ENCODE measurements around the gene SCD5.

SCD5 gene

DNA sequence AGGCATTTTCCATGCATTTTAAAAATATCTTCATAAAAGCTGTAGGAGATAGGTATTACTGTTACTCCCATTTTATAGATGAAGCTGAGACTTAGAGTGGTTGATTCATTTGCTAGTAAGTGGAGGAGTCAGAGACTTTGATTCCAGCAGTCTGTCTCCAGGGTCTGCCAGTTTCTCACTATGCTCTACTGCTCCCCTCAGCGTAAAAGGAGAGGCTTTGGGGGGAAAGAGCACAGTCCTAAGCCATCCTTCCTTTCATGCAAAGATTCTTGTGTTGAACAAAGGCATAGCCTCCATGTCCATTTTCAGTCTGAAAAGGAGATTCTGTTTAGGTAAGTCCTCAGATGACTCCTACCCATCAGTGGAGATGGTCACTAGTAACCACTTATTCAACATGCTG, 119.1 kb downstream of the SCD5 start:
- H3K4me3 ChIP-seq (ENCODE audit: low read depth, low read length) = no peak overlapping the region
- no peak for DNase-seq (ENCODE audit: low read depth)
- TF ChIP-seq, protein P1, sequence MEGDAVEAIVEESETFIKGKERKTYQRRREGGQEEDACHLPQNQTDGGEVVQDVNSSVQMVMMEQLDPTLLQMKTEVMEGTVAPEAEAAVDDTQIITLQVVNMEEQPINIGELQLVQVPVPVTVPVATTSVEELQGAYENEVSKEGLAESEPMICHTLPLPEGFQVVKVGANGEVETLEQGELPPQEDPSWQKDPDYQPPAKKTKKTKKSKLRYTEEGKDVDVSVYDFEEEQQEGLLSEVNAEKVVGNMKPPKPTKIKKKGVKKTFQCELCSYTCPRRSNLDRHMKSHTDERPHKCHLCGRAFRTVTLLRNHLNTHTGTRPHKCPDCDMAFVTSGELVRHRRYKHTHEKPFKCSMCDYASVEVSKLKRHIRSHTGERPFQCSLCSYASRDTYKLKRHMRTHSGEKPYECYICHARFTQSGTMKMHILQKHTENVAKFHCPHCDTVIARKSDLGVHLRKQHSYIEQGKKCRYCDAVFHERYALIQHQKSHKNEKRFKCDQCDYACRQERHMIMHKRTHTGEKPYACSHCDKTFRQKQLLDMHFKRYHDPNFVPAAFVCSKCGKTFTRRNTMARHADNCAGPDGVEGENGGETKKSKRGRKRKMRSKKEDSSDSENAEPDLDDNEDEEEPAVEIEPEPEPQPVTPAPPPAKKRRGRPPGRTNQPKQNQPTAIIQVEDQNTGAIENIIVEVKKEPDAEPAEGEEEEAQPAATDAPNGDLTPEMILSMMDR (IDR thresholded peaks at IDR 0.05; ENCODE audit: low read depth, low read length, missing control alignments) = peak; percentile 2

DNA sequence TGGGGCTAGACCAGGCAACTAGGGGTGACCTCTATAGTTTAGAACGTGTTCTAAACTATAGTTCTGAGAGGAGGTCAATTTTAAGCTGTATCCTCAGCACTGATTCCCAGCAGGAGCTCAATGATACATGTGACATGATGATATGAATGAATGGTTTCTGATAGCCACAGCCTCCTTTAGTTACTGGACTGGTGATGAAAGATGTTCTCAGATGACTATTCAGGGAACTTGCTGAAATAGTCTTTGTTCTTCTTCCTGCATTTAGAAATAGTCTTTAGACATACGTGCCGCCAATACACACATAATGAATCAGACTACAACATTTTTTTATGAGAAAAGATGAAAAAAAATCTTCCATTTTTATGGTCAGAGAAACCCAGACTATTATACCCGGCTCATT, 120.5 kb downstream of the SCD5 start:
- DNase-seq (ENCODE audit: low read depth) = no peak

DNA sequence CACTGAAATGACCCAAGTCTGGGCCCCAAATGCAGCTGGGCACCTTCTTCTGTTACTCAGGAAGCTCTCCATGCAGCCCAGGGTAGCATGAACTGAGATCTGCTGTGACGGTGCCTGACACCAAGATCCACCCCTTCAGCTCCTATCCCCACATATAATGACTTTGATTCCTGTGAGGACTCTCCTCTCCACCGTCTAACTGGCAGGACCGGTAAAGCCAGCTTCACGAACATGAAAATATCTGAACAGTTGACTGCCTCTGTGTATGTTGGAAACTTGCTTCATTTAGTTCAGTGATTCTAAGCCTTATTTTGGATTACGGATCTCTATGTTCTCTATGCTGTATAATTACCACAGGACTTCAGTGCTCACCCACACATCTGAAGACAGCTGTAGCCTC, 121.3 kb downstream of the SCD5 start:
- TF ChIP-seq, protein P1 (IDR thresholded peaks at IDR 0.05; ENCODE audit: low read depth, low read length, missing control alignments) = no peak
- no peak overlapping the region for H3K4me3 ChIP-seq (ENCODE audit: low read depth, low read length)
- DNase-seq (ENCODE audit: low read depth) = no peak

More for the DNA sequence above, 120.5 kb downstream of the SCD5 start:
- TF ChIP-seq, protein P1 (IDR thresholded peaks at IDR 0.05; ENCODE audit: low read depth, low read length, missing control alignments) = no peak
- no peak overlapping the region for H3K4me3 ChIP-seq (ENCODE audit: low read depth, low read length)

DNA sequence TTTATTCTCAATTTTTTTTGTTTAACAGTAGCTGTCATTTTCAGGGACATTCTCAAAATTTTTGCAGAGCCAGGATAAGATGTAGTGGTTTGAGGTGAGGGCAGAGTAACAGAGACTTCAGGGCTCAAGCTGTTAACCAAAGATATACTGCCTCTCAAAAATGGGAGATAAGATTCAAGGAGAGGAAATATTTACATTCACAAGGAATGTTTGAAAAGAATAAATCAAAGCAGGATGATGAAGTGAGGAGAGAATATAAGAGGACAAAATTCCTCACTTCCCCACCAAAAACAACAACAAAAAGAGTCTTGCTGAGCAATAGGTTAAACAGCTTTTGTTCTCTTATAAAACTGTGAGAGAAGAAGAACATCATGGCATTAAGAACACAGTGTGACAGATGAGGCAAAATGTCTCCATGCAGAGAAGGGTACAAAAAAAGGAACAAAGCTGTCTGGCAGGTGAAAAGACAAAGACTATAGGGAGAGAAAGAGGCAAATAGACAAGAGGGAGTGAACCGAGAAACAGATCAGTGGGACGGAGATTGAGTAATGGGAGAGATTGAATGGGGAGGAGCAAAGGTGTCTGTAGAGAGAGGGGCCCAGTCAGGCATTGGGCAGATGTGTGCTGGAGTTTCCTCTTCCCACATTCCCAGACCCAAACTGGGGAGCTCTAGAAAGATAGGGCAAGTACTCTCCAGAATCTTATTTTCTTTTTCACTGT, 130.7 kb downstream of the SCD5 start:
- TF ChIP-seq, protein P1 (IDR thresholded peaks at IDR 0.05; ENCODE audit: low read depth, low read length, missing control alignments) = no peak
- DNase-seq (ENCODE audit: low read depth) = no peak
- H3K4me3 ChIP-seq (ENCODE audit: low read depth, low read length) = no peak overlapping the region

DNA sequence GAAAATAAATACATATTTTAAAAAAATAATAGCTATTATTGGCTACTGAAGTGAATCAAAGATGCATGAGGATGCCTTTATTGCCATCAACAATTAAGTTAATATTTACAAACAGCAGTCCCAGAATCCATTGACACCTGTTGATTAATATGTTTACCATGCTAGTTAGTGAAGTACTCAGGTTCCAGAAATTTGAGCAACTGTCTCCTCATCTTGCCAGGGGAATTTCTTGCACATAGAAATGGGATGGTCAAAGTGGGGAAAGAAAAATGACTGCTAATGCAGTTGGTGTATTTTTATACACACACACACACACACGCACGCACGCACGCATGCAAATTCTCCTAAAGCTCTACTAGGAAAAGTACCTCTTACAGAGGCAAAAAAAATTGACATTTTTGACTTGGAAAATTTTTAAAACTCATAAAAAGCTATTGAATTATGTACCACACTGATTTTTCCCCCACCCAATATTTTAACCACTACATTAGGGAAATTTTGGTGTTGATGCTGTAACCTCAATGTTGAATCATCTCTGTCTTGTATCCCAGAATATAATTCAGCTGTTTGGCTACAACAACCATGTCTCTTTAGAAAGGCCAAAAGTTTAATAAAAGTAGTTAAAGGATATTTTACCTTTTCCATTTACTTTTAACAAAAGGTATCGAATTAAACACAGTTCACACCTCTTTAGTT, 131.5 kb downstream of the SCD5 start:
- TF ChIP-seq, protein P1 (IDR thresholded peaks at IDR 0.05; ENCODE audit: low read depth, low read length, missing control alignments) = no peak
- H3K4me3 ChIP-seq (ENCODE audit: low read depth, low read length) = no peak overlapping the region

DNA sequence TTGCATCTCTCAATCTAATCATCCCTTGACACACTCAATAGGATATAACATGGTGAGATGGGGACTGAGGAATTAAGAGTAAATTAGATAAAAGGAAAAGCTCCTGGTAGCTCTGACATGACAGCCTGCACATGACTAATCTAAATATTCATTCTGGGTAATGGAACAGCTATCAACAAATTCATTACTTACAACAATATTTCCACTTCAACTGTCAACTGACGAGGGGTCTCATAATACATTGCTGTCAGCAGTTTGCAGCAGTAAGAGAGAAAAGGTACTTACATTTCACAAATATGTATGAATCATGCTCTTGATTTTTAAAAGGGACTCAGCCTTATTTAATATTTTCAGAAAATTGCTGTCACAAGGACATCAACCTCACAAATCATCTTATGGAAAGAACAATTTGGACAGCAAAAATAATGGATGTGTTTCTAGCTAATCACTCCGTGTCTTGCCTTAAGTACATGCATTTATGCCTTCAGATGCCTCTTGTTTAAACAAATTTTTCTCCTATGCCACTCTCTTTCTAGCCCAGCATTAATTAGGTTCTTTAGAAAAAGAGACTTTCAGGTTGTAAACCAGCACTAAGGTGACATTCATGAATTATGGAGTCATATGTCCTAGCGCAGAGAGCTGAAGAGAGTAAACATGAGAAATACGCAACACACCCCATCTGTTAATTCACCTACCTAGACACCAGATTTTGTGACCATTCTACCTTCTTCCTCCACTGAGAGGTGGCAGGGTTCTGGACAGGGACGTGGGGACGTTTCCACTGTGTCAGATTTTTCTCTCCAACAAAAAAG, 137.2 kb downstream of the SCD5 start:
- H3K4me3 ChIP-seq (ENCODE audit: low read depth, low read length) = no peak overlapping the region
- no peak for DNase-seq (ENCODE audit: low read depth)
- TF ChIP-seq, protein P1 (IDR thresholded peaks at IDR 0.05; ENCODE audit: low read depth, low read length, missing control alignments) = no peak

More for the DNA sequence above, 131.5 kb downstream of the SCD5 start:
- DNase-seq (ENCODE audit: low read depth) = no peak
